GM10266 (cell line): ENCODE results near the gene EFCAB12.

ENCODE experiments used
- DNase-seq: peaks from one replicate; pipeline ENCODE4 v3.0.0; 2012; ENCODE audit errors: extremely low spot score
- TF ChIP-seq, protein P1 (sequence below): IDR thresholded peaks from 2 replicates; pipeline ENCODE4 v1.5.1; 2012; ENCODE audit warnings: mild to moderate bottlenecking, low read depth; ENCODE audit not compliant: control insufficient read depth, insufficient read depth; ENCODE audit errors: missing control alignments

The EFCAB12 gene

GRCh38 chr3:129382366-129382765, 46.1 kb downstream of the EFCAB12 start:
- DNase-seq = no peak
- TF ChIP-seq, protein P1, sequence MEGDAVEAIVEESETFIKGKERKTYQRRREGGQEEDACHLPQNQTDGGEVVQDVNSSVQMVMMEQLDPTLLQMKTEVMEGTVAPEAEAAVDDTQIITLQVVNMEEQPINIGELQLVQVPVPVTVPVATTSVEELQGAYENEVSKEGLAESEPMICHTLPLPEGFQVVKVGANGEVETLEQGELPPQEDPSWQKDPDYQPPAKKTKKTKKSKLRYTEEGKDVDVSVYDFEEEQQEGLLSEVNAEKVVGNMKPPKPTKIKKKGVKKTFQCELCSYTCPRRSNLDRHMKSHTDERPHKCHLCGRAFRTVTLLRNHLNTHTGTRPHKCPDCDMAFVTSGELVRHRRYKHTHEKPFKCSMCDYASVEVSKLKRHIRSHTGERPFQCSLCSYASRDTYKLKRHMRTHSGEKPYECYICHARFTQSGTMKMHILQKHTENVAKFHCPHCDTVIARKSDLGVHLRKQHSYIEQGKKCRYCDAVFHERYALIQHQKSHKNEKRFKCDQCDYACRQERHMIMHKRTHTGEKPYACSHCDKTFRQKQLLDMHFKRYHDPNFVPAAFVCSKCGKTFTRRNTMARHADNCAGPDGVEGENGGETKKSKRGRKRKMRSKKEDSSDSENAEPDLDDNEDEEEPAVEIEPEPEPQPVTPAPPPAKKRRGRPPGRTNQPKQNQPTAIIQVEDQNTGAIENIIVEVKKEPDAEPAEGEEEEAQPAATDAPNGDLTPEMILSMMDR = no peak

GRCh38 chr3:129379582-129380358, 48.7 kb downstream of the EFCAB12 start:
- TF ChIP-seq, protein P1 = no peak
- no peak for DNase-seq

GRCh38 chr3:129378949-129379348, 49.5 kb downstream of the EFCAB12 start:
- no peak for DNase-seq
- TF ChIP-seq, protein P1 = no peak

DNA sequence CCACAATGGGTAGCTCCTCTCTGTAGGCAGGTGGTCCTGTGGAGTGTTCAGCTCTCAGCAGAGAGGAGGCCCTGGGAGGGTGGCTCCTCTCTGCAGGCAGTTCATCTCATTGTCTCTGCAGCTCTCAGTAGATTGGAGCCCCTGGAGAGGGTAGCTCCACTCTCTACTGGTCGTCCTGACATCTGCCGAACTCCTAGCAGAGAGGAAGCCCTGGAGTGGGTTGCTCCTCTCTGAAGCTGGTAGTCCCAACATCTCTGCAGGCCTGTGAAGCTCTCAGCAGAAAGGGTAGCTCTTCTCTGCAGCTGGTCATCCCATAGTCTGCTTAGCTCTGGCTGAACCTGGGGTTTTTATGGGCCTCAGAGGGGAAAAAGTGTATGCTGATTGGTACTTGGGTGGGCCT, 50.8 kb downstream of the EFCAB12 start:
- TF ChIP-seq, protein P1 = no peak
- no peak for DNase-seq

DNA sequence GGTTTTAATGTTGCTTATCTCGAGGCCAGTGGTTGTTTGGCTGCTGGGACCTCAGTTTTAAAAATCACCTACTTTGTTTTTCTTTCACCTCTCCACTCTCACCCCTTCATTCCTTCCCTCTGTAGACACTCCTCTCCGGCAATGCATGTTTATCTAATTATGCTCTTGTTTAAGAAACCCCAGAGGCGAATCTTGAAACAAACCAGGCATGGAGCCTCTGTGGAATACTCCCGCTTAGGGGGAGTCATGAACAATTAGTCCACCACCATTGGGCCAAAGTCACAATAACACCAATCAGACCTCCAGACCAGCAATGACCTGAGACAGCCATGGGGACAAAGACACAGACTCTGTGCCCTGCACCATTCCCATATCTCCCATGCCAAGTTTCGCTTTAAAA, 53.3 kb downstream of the EFCAB12 start:
- TF ChIP-seq, protein P1 = no peak
- no peak for DNase-seq

DNA sequence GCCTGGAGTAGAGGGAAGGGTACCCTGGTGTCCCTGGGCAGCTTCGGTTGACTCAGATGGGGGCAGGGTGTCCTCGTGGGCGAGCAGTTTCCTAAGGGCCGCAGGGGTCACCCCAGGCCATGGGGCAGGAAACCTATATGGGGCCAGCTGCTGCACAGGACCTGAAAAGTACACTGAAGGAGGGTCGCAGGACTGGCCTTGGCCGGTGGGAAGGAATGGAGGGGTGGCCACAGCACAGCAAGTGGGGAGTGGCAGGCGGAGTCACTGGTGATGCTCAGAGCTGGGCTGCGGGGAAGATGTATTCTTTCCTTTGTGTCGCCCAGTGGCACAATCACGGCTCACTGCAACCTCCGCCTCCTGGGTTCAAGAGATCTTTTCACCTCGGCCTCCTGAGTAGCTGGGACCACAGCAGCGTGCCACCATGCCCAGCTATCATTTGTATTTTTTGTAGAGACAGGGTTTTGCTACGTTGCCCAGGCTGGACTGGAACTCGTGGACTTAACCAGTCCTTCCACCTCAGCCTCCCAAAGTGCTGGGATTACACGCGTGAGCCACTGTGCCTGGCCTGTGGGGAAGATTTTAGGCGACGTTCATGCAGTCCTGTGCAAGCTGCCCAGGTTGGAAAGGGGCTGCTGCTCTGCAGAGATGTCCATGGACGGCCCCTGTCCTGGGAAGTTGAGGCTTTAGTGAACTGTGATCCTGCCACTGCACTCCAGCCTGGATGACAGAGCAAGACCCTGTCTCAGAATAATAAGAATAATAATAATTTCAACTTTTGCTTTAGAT, 57.2 kb downstream of the EFCAB12 start:
- DNase-seq = no peak
- TF ChIP-seq, protein P1 = no peak
